HEK293 (cell line): ENCODE data around the gene PAQR8.

Experiments
- CTCF ChIA-PET: fragments of 350-600 bp; formaldehyde crosslinking; extraction: SDS; loops from one replicate; lab custom pipeline; 2021; ENCODE audit warnings: antibody characterized with exemption; lab: Yijun Ruan, JAX
- POLR2A ChIA-PET: fragments of 300-600 bp; formaldehyde crosslinking; extraction: SDS; loops from one replicate; lab custom pipeline; 2020; ENCODE audit warnings: antibody characterized with exemption, inconsistent platforms; lab: Yijun Ruan, JAX
- H3K27ac ChIP-seq: fragments of 200-500 bp; sonication (Bioruptor generic); 2 replicates; pipeline ENCODE4 v1.5.1; 2014; ENCODE audit warnings: low read depth, low read length, control low read depth, inconsistent platforms; ENCODE audit errors: extremely low read depth
- H3K36me3 ChIP-seq, 2 experiments: fragments of 200-500 bp in 1 of 2; sonication (Bioruptor generic) in 1 of 2; 1 replicate in 1 of 2; 2 replicates in 1 of 2; pipeline ENCODE4 v1.5.1; 2014 to 2017; ENCODE audit warnings: inconsistent platforms in 2 of 2, low read length in 2 of 2; ENCODE audit not compliant: control insufficient read depth in 2 of 2, insufficient read depth in 1 of 2
- H3K4me1 ChIP-seq: fragments of 200-500 bp; sonication (Bioruptor generic); 2 replicates; pipeline ENCODE4 v1.5.1; 2014; ENCODE audit warnings: mild to moderate bottlenecking, low read length, inconsistent platforms; ENCODE audit not compliant: control insufficient read depth, insufficient read depth
- H3K4me3 ChIP-seq: 2 replicates; pipeline ENCODE4 v1.5.1; 2011; ENCODE audit warnings: low read depth, mild to moderate bottlenecking, control low read depth, low read length, moderate library complexity
- H3K9me3 ChIP-seq: fragments of 200-500 bp; sonication (Bioruptor generic); 2 replicates; pipeline ENCODE4 v1.5.1; 2014; ENCODE audit warnings: low read depth, low read length, inconsistent platforms; ENCODE audit not compliant: control insufficient read depth, insufficient read depth
- BCL11A ChIP-seq: fragments of 450-650 bp; formaldehyde crosslinking; IDR thresholded peaks from 2 replicates; pipeline ENCODE4 v1.5.1; 2016; ENCODE audit warnings: low read depth, missing biosample characterization, missing genetic modification characterization
- MEIS1 ChIP-seq: sonication (generic); formaldehyde crosslinking; IDR thresholded peaks from 2 replicates; pipeline ENCODE4 v1.8.1; 2022; ENCODE audit warnings: missing genetic modification reagents, mild to moderate bottlenecking, borderline replicate concordance
- PATZ1 ChIP-seq: fragments of 450-650 bp; formaldehyde crosslinking; IDR thresholded peaks from 2 replicates; pipeline ENCODE4 v1.5.1; 2016; ENCODE audit warnings: missing biosample characterization, missing genetic modification characterization
- SCRT2 ChIP-seq: fragments of 450-650 bp; formaldehyde crosslinking; IDR thresholded peaks from 2 replicates; pipeline ENCODE4 v1.5.1; 2016; ENCODE audit warnings: missing biosample characterization, missing genetic modification characterization
- SP7 ChIP-seq: fragments of 450-650 bp; formaldehyde crosslinking; IDR thresholded peaks from 2 replicates; pipeline ENCODE4 v1.5.1; 2016; ENCODE audit warnings: missing biosample characterization, missing genetic modification characterization
- ZBTB1 ChIP-seq: fragments of 450-650 bp; formaldehyde crosslinking; IDR thresholded peaks from 2 replicates; pipeline ENCODE4 v1.5.1; 2016; ENCODE audit warnings: missing biosample characterization, missing genetic modification characterization
- ZNF211 ChIP-seq: fragments of 450-650 bp; formaldehyde crosslinking; IDR thresholded peaks from 2 replicates; pipeline ENCODE4 v1.5.1; 2016; ENCODE audit warnings: low read depth, missing biosample characterization, missing genetic modification characterization
- ZNF280C ChIP-seq: fragments of 450-650 bp; formaldehyde crosslinking; IDR thresholded peaks from 2 replicates; pipeline ENCODE4 v1.5.1; 2016; ENCODE audit warnings: missing biosample characterization, missing genetic modification characterization
- ZNF292 ChIP-seq: fragments of 450-650 bp; formaldehyde crosslinking; IDR thresholded peaks from 2 replicates; pipeline ENCODE4 v1.5.1; 2016; ENCODE audit warnings: low read depth, missing biosample characterization, missing genetic modification characterization, borderline replicate concordance
- ZNF394 ChIP-seq: fragments of 450-650 bp; formaldehyde crosslinking; IDR thresholded peaks from 2 replicates; pipeline ENCODE4 v1.5.1; 2016; ENCODE audit warnings: missing biosample characterization, missing genetic modification characterization, mild to moderate bottlenecking, moderate library complexity, borderline replicate concordance
- ZNF513 ChIP-seq: fragments of 450-650 bp; IDR thresholded peaks from 2 replicates; pipeline ENCODE4 v1.5.1; 2018; ENCODE audit warnings: missing biosample characterization, missing genetic modification characterization
- ZNF530 ChIP-seq: fragments of 450-650 bp; formaldehyde crosslinking; IDR thresholded peaks from 2 replicates; pipeline ENCODE4 v1.5.1; 2016; ENCODE audit warnings: low read depth, missing biosample characterization, missing genetic modification characterization
- ZNF544 ChIP-seq: fragments of 450-650 bp; formaldehyde crosslinking; IDR thresholded peaks from 2 replicates; pipeline ENCODE4 v1.5.0; 2017; ENCODE audit warnings: missing biosample characterization, missing genetic modification characterization
- ZNF560 ChIP-seq: fragments of 450-650 bp; formaldehyde crosslinking; IDR thresholded peaks from 2 replicates; pipeline ENCODE4 v1.5.1; 2017; ENCODE audit warnings: missing biosample characterization, missing genetic modification characterization, borderline replicate concordance
- TF ChIP-seq, protein P1 (sequence below): IDR thresholded peaks from 2 replicates; pipeline ENCODE4 v1.6.1; 2011; ENCODE audit warnings: mild to moderate bottlenecking, low read depth, low read length, borderline replicate concordance

The PAQR8 gene

GRCh38 chr6:52333840-52334200 lies 28.1 kb upstream of the PAQR8 start:
- POLR2A ChIA-PET = interaction anchor here (1.1 to 1.7 kb wide), 3 partner anchors 19 to 49 kb away, joined by 3 to 4 read pairs (median 3); partner anchors contain the start of genes MCM3 and PAQR8
- TF ChIP-seq PATZ1 (tag by site-specific recombination) (no peak), ZNF394 (tag by site-specific recombination) (0 out of 2 replicates have a peak, but pooled peaks have one; percentile 23), ZNF513 (tag by site-specific recombination) (0 out of 2 replicates have a peak, but pooled peaks have one; percentile 21), ZBTB1 (no peak), MEIS1 (no peak), ZNF560 (tag by site-specific recombination) (no peak)
- TF ChIP-seq, protein P1, sequence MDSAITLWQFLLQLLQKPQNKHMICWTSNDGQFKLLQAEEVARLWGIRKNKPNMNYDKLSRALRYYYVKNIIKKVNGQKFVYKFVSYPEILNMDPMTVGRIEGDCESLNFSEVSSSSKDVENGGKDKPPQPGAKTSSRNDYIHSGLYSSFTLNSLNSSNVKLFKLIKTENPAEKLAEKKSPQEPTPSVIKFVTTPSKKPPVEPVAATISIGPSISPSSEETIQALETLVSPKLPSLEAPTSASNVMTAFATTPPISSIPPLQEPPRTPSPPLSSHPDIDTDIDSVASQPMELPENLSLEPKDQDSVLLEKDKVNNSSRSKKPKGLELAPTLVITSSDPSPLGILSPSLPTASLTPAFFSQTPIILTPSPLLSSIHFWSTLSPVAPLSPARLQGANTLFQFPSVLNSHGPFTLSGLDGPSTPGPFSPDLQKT = no peak
- CTCF ChIA-PET = interaction anchor here (0.9 to 1.0 kb wide), 2 partner anchors 70 to 270 kb away, joined by 3 read pairs; no protein-coding TSS in a partner anchor
- Histone ChIP-seq H3K9me3 (no peaks in the 10 kb centered on the region), H3K27ac (no peak overlapping the region), H3K36me3 (no peaks in the 10 kb centered on the region), H3K4me3 (no peak overlapping the region), H3K4me1 (peaks cover 6% of the 10 kb centered on the region)

- H3K9me3 ChIP-seq = no peaks in the 10 kb centered on the region
- H3K36me3 ChIP-seq = no peaks in the 10 kb centered on the region
- ChIA-PET POLR2A (interaction anchor here (1.3 kb wide), 1 partner anchor 51 kb away, joined by 3 read pairs; no protein-coding TSS in a partner anchor), CTCF (no interaction called here)
- H3K27ac ChIP-seq = no peak overlapping the region
- no peak overlapping the region for H3K4me3 ChIP-seq
- peaks cover 3% of the 10 kb centered on the region for H3K4me1 ChIP-seq
- TF ChIP-seq SCRT2 = 0 out of 2 replicates have a peak, but pooled peaks have one; percentile 12
- peak; percentile 96 for TF ChIP-seq SP7 (tag by site-specific recombination)
- TF ChIP-seq ZNF544 (tag by site-specific recombination) = no peak
- no peak for TF ChIP-seq ZNF292
- TF ChIP-seq, all 188 proteins: peak for 2
These were observed 26.4 kb upstream of the PAQR8 start for GRCh38 chr6:52335576-52335975.

GRCh38 chr6:52336919-52337561 lies 24.9 kb upstream of the PAQR8 start:
- TF ChIP-seq ZNF211 (tag by site-specific recombination) (no peak), ZNF530 (tag by site-specific recombination) (no peak), BCL11A (tag by site-specific recombination) (no peak), ZNF280C (tag by site-specific recombination) (no peak)
- H3K27ac ChIP-seq = no peak overlapping the region
- POLR2A ChIA-PET = no interaction called here
- H3K9me3 ChIP-seq = no peaks in the 10 kb centered on the region
- peaks cover 1% of the 10 kb centered on the region; the same call in 1 of the 2 replicates for H3K4me1 ChIP-seq
- H3K4me3 ChIP-seq = no peak overlapping the region
- CTCF ChIA-PET = interaction anchor here (0.9 to 1.3 kb wide), 3 partner anchors 15 to 63 kb away, joined by 3 to 5 read pairs (median 4); no protein-coding TSS in a partner anchor
- no peaks in the 10 kb centered on the region for H3K36me3 ChIP-seq
